HG02852 (cell line): ENCODE measurements around the gene DCDC2B.

Experiments
- ATAC-seq: cut with Tn5 transposase; IDR thresholded peaks from one replicate; pipeline ENCODE4 v1.9.1; 2021; ENCODE audit warnings: mild to moderate bottlenecking, moderate library complexity; ENCODE audit not compliant: unreplicated experiment

The DCDC2B gene

GRCh38 chr1:32195972-32196823, 12.7 kb upstream of the DCDC2B start:
- ATAC-seq, result no peak

GRCh38 chr1:32197074-32197473, 11.8 kb upstream of the DCDC2B start:
- no peak for ATAC-seq

DNA sequence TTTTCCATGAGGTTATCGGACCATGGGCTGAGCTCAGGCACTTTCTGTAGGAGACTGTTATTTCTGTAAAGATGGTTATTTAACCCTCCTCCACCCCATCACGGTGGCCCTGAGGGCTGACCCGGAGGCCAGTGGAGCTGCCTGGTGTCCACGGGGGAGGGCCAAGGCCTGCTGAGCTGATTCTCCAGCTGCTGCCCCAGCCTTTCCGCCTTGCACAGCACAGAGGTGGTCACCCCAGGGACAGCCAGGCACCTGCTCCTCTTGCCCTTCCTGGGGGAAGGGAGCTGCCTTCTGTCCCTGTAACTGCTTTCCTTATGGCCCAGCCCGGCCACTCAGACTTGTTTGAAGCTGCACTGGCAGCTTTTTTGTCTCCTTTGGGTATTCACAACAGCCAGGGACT, 11.1 kb upstream of the DCDC2B start:
- ATAC-seq, result no peak

DNA sequence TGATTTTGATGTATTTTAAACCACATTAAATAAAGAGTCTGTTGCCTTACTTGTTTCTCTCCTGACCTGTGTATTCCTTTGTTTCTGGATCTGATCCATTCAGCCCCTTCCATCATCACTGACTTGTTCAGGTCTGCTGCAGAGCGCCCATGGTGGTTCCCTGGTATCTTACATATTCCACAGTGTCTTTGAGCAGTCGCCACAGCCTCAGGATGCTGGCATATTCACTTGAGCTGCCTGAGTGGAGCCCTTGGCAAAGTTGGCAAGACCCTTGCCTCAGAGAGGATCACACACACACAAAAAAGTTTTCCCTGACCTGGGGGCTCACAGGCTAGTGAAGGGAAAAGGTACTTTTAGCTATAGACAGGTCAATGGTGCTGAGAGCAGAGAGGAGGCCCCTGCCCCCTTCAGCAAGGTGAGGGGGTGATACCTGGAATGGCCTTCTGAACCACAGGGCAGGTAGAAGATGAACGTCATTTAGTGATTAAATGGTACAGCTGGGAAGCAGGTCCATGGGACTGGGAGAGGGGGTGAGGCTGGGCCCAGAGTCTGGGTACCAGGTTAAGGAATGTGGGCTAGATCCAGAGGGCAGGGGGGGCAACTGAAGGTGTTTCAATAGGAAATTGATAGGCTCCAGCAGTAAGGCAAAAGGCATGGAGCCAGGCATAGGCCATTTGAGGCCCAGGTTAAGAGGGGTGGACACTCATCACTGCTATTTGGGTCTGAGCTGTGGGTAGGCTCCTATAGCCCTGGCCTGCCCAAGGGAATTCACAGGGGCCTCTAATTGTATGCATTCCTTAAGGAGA, 10.4 kb upstream of the DCDC2B start:
- ATAC-seq, result no peak

DNA sequence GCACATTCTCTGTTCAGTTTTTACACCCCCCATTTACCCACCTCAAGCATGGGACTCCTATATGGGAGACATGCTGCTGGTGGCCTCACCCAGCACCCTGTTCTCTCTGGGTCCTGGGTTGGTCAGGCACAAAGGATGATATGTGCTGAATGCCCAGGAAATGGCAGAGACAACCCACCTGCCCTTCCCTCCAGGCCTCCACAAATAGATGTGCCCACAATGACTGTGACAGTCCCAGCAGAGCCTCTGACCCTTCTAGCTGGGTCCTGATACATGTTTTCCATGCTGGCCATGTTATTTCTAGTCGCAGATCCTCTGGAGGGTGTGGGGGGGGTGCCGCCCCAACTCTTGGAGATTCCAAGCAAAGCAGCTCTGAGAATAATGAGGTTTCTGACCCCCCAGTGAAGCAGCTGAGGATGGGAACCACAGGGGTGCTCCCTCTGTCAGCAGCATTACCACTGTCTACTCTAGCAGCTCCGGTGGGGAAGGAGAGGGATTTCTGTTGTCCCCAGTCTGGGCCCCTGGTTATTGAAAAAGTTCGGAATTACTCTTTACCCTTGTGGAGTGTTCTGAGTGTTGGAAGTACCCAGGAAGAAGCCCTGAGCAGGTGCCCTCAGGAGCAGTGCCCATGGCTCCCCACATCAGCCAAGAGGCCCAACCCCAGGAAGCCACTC, 9.7 kb upstream of the DCDC2B start:
- ATAC-seq, result no peak

DNA sequence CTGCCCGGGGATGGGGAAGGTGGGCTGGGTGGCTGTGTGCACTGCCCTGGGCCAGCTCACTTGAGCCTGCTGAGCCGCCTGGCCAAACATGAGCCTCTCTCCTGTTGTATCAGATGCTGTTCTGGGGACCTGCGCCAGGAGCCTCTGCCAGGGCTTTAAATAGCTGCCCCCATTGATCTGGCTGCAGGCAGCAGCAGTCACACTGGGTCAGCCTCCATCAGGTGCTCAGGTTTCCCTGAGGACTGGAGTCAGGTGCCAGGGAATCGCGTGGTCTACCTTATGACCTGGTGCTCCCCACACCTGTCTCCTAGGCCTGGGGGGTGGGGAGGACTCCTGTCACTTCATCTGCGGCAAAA, 9.2 kb upstream of the DCDC2B start:
- no peak for ATAC-seq

GRCh38 chr1:32200226-32201010, 8.5 kb upstream of the DCDC2B start, which contains the start of gene CCDC28B:
Gene CCDC28B, plus strand, starts transcription at chr1:32200595. Its CDS starts 1,341 bp downstream, at chr1:32201936.
- no peak for ATAC-seq

- ATAC-seq, result peak; percentile 46
Observed at GRCh38 chr1:32201011-32201855, 7.7 kb upstream of the DCDC2B start.

- ATAC-seq, result no peak
Observed at GRCh38 chr1:32204943-32205361, 3.9 kb upstream of the DCDC2B start.

- peak; percentile 45 for ATAC-seq
Observed at GRCh38 chr1:32205401-32206370, 3.2 kb upstream of the DCDC2B start, which contains the start of gene IQCC. Gene IQCC, plus strand, starts transcription at chr1:32205671. Its CDS starts 11 bp downstream, at chr1:32205682.

DNA sequence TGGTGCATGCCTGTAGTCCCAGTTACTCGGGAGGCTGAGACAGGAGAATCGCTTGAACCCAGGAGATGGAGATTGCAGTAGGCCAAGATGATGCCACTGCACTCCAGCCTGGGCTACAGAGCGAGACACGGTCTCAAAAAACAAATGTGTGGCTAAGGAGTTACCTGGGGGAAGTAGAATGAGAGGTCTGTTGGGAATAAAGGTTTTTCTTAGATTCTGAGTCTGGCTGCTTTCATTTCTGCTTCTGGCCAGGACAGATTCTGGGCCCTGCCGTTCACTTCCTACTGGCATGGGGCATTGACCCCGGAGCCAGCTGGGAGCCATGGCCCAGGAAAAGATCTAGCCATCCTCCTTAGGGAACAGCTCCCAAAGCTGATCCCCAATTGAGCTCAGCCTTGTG, 420 bp upstream of the DCDC2B start:
- ATAC-seq, result no peak

- ATAC-seq, result no peak
Observed at GRCh38 chr1:32215629-32216480, 7.0 kb downstream of the DCDC2B start.

DNA sequence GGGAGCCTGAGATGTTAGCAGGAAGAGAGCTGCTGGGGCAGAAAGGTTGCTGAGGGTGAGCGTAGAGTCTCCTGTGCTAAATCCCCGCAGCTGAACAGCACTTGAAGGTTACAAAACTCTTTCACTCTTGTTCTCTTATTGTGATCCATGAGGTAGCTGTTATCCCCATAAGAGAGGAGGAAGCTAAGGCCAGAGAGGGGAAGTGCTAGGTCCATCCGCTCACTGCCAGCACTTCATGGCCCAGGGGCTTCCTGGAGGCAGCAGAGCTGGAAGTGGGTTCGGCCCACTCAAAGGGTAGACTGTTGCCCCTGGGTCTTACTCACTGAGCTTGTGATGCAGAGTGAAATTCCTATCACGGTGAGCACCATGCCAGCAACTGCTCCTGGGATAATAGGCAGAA, 7.7 kb downstream of the DCDC2B start:
- no peak for ATAC-seq

DNA sequence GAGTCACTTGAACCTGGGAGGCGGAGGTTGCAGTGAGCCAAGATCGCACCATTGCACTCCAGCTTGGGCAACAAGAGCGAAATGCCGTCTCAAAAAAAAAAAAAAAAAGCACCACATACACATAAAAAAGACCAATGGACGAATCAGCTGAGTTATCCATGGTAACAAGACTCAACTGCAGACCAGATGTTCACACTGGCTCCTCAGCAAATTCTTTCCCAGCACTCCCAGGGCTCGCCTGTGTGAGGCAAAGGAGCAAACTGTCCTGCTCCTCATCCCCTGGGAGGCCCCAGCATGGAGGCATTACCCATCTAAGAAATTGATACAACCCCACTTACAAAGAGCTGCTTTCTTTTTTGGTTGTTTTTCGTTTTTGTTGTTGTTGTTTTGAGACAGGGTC, 10.1 kb downstream of the DCDC2B start:
- no peak for ATAC-seq

GRCh38 chr1:32220746-32221580, 12.1 kb downstream of the DCDC2B start:
- no peak for ATAC-seq

- ATAC-seq, result no peak
Observed at GRCh38 chr1:32221581-32221979, 12.7 kb downstream of the DCDC2B start.
